ENCODE data around the gene ELP4.
"Not testable (repeated sequence)": the region's sequence is repeated elsewhere in the genome, so short reads cannot be mapped to it uniquely, and the experiment has no call there.

ELP4 gene

GRCh38 chr11:31509429-31510345 lies at the start of gene ELP4, which contains the start of gene IMMP1L:
Gene ELP4, plus strand, starts transcription at chr11:31509767. Its CDS starts 18 bp downstream, at chr11:31509785.
Gene IMMP1L, minus strand, starts transcription at chr11:31509622. Its CDS starts 46,346 bp downstream, at chr11:31463276.
- DNase-seq = peak; percentile 96

GRCh38 chr11:31464436-31464835 lies 45.1 kb upstream of the ELP4 start:
- no peak for DNase-seq

GRCh38 chr11:31474083-31474482 lies 35.5 kb upstream of the ELP4 start:
- DNase-seq = no peak

- DNase-seq = no peak
Observed at GRCh38 chr11:31477528-31478222, 31.9 kb upstream of the ELP4 start.

- DNase-seq = no peak
Observed at GRCh38 chr11:31478223-31478590, 31.4 kb upstream of the ELP4 start.

- DNase-seq = no peak
Observed at GRCh38 chr11:31479066-31479465, 30.5 kb upstream of the ELP4 start.

GRCh38 chr11:31480930-31481329 lies 28.6 kb upstream of the ELP4 start:
- no peak for DNase-seq

GRCh38 chr11:31484497-31484896 lies 25.1 kb upstream of the ELP4 start:
- DNase-seq = no peak

- peak; percentile 48 for DNase-seq
Observed at GRCh38 chr11:31487848-31488247, 21.7 kb upstream of the ELP4 start.

GRCh38 chr11:31492320-31492913 lies 17.1 kb upstream of the ELP4 start:
- peak; percentile 42 for DNase-seq

GRCh38 chr11:31493235-31493634 lies 16.3 kb upstream of the ELP4 start:
- no peak for DNase-seq

- DNase-seq = not testable (repeated sequence)
Observed at GRCh38 chr11:31493762-31494161, 15.8 kb upstream of the ELP4 start.

- DNase-seq = no peak
Observed at GRCh38 chr11:31499576-31500178, 9.9 kb upstream of the ELP4 start.

GRCh38 chr11:31500560-31500959 lies 9.0 kb upstream of the ELP4 start:
- no peak for DNase-seq

- DNase-seq = no peak
Observed at GRCh38 chr11:31509051-31509428, 527 bp upstream of the ELP4 start.

GRCh38 chr11:31512117-31512516 lies 2.5 kb downstream of the ELP4 start:
- DNase-seq = no peak

- DNase-seq = no peak
Observed at GRCh38 chr11:31521497-31522150, 12.1 kb downstream of the ELP4 start.

GRCh38 chr11:31529189-31529588 lies 19.6 kb downstream of the ELP4 start:
- no peak for DNase-seq

GRCh38 chr11:31529701-31530100 lies 20.1 kb downstream of the ELP4 start:
- no peak for DNase-seq

GRCh38 chr11:31531293-31531692 lies 21.7 kb downstream of the ELP4 start:
- no peak for DNase-seq

GRCh38 chr11:31535479-31535878 lies 25.9 kb downstream of the ELP4 start:
- no peak for DNase-seq

GRCh38 chr11:31542862-31543261 lies 33.3 kb downstream of the ELP4 start:
- DNase-seq = no peak

- DNase-seq = no peak
Observed at GRCh38 chr11:31555938-31556337, 46.4 kb downstream of the ELP4 start.
